Measurements from ENCODE around the gene PRLH.

PRLH gene

GRCh38 chr2:237575869-237576862 lies 9.8 kb downstream of the PRLH start:
- ChIA-PET CTCF (interaction anchor here (9.2 kb wide), 1 partner anchor 66 kb away, joined by 317 read pairs; no protein-coding TSS in a partner anchor), POLR2A (no interaction called here)
- TF ChIP-seq, protein P1, sequence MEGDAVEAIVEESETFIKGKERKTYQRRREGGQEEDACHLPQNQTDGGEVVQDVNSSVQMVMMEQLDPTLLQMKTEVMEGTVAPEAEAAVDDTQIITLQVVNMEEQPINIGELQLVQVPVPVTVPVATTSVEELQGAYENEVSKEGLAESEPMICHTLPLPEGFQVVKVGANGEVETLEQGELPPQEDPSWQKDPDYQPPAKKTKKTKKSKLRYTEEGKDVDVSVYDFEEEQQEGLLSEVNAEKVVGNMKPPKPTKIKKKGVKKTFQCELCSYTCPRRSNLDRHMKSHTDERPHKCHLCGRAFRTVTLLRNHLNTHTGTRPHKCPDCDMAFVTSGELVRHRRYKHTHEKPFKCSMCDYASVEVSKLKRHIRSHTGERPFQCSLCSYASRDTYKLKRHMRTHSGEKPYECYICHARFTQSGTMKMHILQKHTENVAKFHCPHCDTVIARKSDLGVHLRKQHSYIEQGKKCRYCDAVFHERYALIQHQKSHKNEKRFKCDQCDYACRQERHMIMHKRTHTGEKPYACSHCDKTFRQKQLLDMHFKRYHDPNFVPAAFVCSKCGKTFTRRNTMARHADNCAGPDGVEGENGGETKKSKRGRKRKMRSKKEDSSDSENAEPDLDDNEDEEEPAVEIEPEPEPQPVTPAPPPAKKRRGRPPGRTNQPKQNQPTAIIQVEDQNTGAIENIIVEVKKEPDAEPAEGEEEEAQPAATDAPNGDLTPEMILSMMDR (IDR thresholded peaks at IDR 0.05; ENCODE audit: control extremely low read depth, extremely low read depth, low read depth, missing control alignments), result no peak
- no peak for DNase-seq (ENCODE audit: extremely low spot score)

DNA sequence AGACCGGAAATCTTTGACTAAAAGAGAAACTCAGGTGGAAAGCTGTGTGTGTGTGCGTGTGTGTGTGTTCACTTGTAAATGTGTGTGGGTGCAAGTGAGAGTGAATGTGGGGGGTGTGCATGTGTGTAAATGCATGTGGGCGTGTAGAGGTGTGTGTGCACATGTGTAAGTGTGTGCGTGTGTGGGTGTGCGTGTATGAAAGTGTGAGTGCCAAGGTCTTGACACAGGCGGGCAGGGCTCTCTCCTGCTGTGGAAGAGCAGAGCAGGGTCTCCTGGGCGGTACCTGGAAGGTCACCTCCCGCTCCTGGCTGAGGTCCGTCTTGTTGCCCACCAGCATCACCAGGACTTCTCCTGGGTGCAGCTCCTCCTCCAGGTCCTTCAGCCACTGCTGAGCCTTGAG lies 10.6 kb downstream of the PRLH start:
- ChIA-PET POLR2A (no interaction called here), CTCF (interaction anchor here (9.2 kb wide), 1 partner anchor 66 kb away, joined by 317 read pairs; no protein-coding TSS in a partner anchor)
- TF ChIP-seq, protein P1 (IDR thresholded peaks at IDR 0.05; ENCODE audit: control extremely low read depth, extremely low read depth, low read depth, missing control alignments), result no peak
- DNase-seq (ENCODE audit: extremely low spot score), result no peak

DNA sequence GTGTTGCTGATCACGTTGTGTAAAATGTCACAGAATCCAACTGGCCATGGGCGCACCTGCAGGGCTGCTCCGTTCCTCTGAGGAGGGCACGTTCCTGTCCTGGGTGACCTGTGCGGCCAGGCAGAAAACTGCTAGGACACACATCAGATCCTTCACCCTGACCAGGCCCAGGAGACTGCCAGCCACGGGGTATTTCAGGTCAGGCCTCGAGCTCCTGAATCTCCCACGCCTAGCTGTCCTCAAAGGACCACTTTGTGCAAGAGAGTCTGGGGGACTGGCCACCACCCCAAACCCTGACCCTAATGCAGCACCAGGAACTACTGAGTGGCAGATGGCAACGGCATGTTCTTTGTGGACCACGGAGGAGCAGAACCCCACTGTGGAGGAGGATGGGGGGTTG lies 11.1 kb downstream of the PRLH start:
- DNase-seq (ENCODE audit: extremely low spot score), result no peak
- ChIA-PET CTCF (interaction anchor here (9.2 kb wide), 1 partner anchor 67 kb away, joined by 317 read pairs; no protein-coding TSS in a partner anchor), POLR2A (no interaction called here)
- TF ChIP-seq, protein P1 (IDR thresholded peaks at IDR 0.05; ENCODE audit: control extremely low read depth, extremely low read depth, low read depth, missing control alignments), result no peak

DNA sequence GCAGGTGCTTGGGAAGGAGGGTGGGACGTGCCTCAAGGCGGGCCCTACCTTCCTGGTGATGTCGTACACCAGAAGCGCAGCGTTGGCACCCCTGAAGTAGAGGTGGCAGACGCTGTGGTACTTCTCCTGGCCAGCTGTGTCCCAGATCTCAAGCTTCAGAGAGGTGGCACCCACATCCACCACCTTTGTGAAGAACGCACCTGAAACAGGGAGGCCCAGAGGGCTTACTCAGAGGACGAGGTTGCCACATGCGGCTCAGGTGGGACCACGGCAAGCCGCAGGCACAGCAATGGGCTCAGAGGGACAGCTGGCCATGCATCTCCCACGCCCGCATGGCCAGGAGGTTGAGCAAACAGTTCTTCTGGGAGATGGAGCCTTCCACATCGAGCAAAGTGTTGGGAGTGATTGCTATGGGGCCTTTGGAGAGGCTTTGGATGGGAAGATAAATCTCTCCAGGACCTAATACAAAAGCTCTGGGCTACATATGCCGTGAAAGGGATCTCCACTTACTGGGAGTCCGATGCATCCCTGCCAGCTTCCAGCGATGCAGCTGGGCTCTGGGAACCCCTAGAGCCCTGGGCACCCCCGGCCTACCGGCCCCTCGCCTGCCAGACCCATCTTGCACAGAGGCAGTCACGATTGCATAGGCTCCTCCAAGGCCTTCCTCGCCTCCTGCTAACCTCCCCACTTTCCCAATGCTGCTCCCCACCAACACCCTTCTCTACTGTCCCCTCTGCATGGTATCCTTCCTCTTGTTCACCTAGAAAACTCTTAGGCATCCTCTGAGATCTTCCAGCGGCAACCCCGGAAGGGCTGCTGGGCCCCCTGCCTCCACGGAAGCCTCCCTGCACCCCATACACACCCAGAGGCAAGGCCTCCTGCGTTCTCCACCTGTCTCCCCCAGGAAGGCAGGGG lies 11.8 kb downstream of the PRLH start:
- no peak for DNase-seq (ENCODE audit: extremely low spot score)

GRCh38 chr2:237581326-237581725 lies 15.0 kb downstream of the PRLH start:
- TF ChIP-seq, protein P1 (IDR thresholded peaks at IDR 0.05; ENCODE audit: control extremely low read depth, extremely low read depth, low read depth, missing control alignments), result no peak
- ChIA-PET POLR2A (no interaction called here), CTCF (interaction anchor here (0.9 to 7.6 kb wide), 9 partner anchors 8 to 194 kb away, joined by 3 to 63 read pairs (median 4); no protein-coding TSS in a partner anchor)
- DNase-seq (ENCODE audit: extremely low spot score), result no peak

More for the DNA sequence above, 11.8 kb downstream of the PRLH start:
- CTCF ChIA-PET, result interaction anchor here (9.2 kb wide), 1 partner anchor 68 kb away, joined by 317 read pairs; no protein-coding TSS in a partner anchor
- POLR2A ChIA-PET, result no interaction called here
- TF ChIP-seq, protein P1 (IDR thresholded peaks at IDR 0.05; ENCODE audit: control extremely low read depth, extremely low read depth, low read depth, missing control alignments), result no peak

Data from GM10248 (cell line).